Calu3 (cell line): ENCODE data around the gene VMP1. TPM values are rescaled to one million over a fixed set of nuclear protein-coding genes. Genes with fewer than 3 reads are reported as not detected.

Source experiments
- BruUV-seq: library from RNA; stranded (reverse); fragments of 400-500 nt; replicated peaks from 2 replicates; lab custom pipeline; 2021; lab: Mats Ljungman, UMichigan
- CTCF ChIA-PET: fragments of 300-600 bp; sonication (Branson Sonifier 250); formaldehyde crosslinking; loops from one replicate; lab custom pipeline; 2022; ENCODE audit warnings: antibody characterized with exemption; lab: Charles Lee
- DNase-seq: peaks from one replicate; pipeline ENCODE4 v3.0.0; 2022
- H3K27ac Mint-ChIP-seq: one replicate; pipeline ENCODE4 v1.8.0; 2022; ENCODE audit warnings: mixed read lengths; ENCODE audit not compliant: unreplicated experiment
- H3K27me3 Mint-ChIP-seq: one replicate; pipeline ENCODE4 v1.8.0; 2022; ENCODE audit warnings: mixed read lengths; ENCODE audit not compliant: unreplicated experiment
- H3K36me3 Mint-ChIP-seq: one replicate; pipeline ENCODE4 v1.8.0; 2022; ENCODE audit warnings: mild to moderate bottlenecking, moderate library complexity, mixed read lengths; ENCODE audit not compliant: insufficient read depth, unreplicated experiment
- H3K4me1 Mint-ChIP-seq: one replicate; pipeline ENCODE4 v1.8.0; 2022; ENCODE audit warnings: mild to moderate bottlenecking, low read depth, mixed read lengths; ENCODE audit not compliant: unreplicated experiment
- H3K4me3 Mint-ChIP-seq: one replicate; pipeline ENCODE4 v1.8.0; 2022; ENCODE audit warnings: mild to moderate bottlenecking, low read depth, moderate library complexity, mixed read lengths; ENCODE audit not compliant: unreplicated experiment
- H3K9me3 Mint-ChIP-seq: one replicate; pipeline ENCODE4 v1.8.0; 2022; ENCODE audit warnings: low read depth, mixed read lengths; ENCODE audit not compliant: unreplicated experiment
- CTCF ChIP-seq: fragments of 200-600 bp; IDR thresholded peaks from one replicate; pipeline ENCODE4 v1.8.0; 2022; ENCODE audit warnings: antibody characterized with exemption; ENCODE audit not compliant: unreplicated experiment
- intact Hi-C: fragments of 100-400 bp; cut with micrococcal nuclease; formaldehyde crosslinking; loops from one replicate; pipeline ENCODE4 v1.10.0; 2022; ENCODE audit not compliant: unreplicated experiment
- total RNA-seq: library from RNA; stranded (reverse); gene quantifications from 2 replicates; pipeline ENCODE4 v1.2.3, GENCODE V29; 2022

VMP1 gene
- total RNA-seq, 1 experiment from 2014 or later, result 315 TPM

GRCh38 chr17:59712862-59713261 is 5.4 kb downstream of the VMP1 start:
- Mint-ChIP-seq H3K4me3 (no peak overlapping the region), H3K27ac (no peak overlapping the region), H3K36me3 (peaks cover 29% of the 10 kb centered on the region), H3K9me3 (no peaks in the 10 kb centered on the region), H3K27me3 (no peaks in the 10 kb centered on the region), H3K4me1 (peaks cover 13% of the 10 kb centered on the region)
- CTCF ChIA-PET, result no interaction called here
- TF ChIP-seq CTCF, result no peak
- intact Hi-C loops, result no loop called here
- no peak for DNase-seq
- BruUV-seq, result no TSS peak

- CTCF ChIA-PET, result no interaction called here
- intact Hi-C loops, result no loop called here
- DNase-seq, result no peak
- Mint-ChIP-seq H3K27me3 (no peaks in the 10 kb centered on the region), H3K27ac (no peak overlapping the region), H3K4me1 (peaks cover 13% of the 10 kb centered on the region), H3K36me3 (peaks cover 17% of the 10 kb centered on the region), H3K4me3 (no peak overlapping the region), H3K9me3 (no peaks in the 10 kb centered on the region)
- no peak for TF ChIP-seq CTCF
- no TSS peak for BruUV-seq
These were observed 6.8 kb downstream of the VMP1 start for GRCh38 chr17:59714255-59714654.

GRCh38 chr17:59716427-59716826 is 9.0 kb downstream of the VMP1 start:
- no TSS peak for BruUV-seq
- CTCF ChIA-PET, result no interaction called here
- H3K27ac Mint-ChIP-seq, result no peak overlapping the region
- intact Hi-C loops, result no loop called here
- TF ChIP-seq CTCF, result no peak
- H3K36me3 Mint-ChIP-seq, result peaks cover 5% of the 10 kb centered on the region
- no peak overlapping the region for H3K4me3 Mint-ChIP-seq
- H3K27me3 Mint-ChIP-seq, result no peaks in the 10 kb centered on the region
- no peaks in the 10 kb centered on the region for H3K9me3 Mint-ChIP-seq
- no peak for DNase-seq
- H3K4me1 Mint-ChIP-seq, result peaks cover 13% of the 10 kb centered on the region

- no peak for DNase-seq
- Mint-ChIP-seq H3K27ac (no peak overlapping the region), H3K4me3 (no peak overlapping the region), H3K27me3 (no peaks in the 10 kb centered on the region), H3K4me1 (peaks cover 13% of the 10 kb centered on the region), H3K36me3 (peaks cover 5% of the 10 kb centered on the region), H3K9me3 (no peaks in the 10 kb centered on the region)
- no peak for TF ChIP-seq CTCF
- no TSS peak for BruUV-seq
- intact Hi-C loops, result no loop called here
- CTCF ChIA-PET, result no interaction called here
These were observed 12.1 kb downstream of the VMP1 start for GRCh38 chr17:59719526-59719925.
